Sigmoid colon (tissue), 4 donors: ENCODE measurements around the gene PDE6A.

Source experiments
- CTCF ChIP-seq, 4 experiments: fragments of 450-650 bp in 3 of 4; fragments of 200-600 bp in 1 of 4; IDR thresholded peaks; one replicate each; pipeline ENCODE4 v1.5.1; 2016 to 2019; ENCODE audit warnings: antibody characterized with exemption in 4 of 4, mild to moderate bottlenecking in 3 of 4, moderate library complexity in 2 of 4
- EP300 ChIP-seq, 4 donors: sonication (generic); formaldehyde crosslinking; IDR thresholded peaks; one replicate each; pipeline ENCODE4 v1.6.1; 2017; ENCODE audit warnings: antibody characterized with exemption in 4 of 4
- POLR2A ChIP-seq, 2 donors: fragments of 450-650 bp; IDR thresholded peaks; one replicate each; pipeline ENCODE4 v1.6.1; 2016; ENCODE audit warnings: antibody characterized with exemption in 2 of 2, mild to moderate bottlenecking in 2 of 2, moderate library complexity in 2 of 2

- TF ChIP-seq CTCF (IDR thresholded peaks at IDR 0.05) (no peak), EP300 (IDR thresholded peaks at IDR 0.05) (no peak), POLR2A (IDR thresholded peaks at IDR 0.05) (no peak)
Observed at GRCh38 chr5:149863830-149864229, 80.8 kb downstream of the PDE6A start.
